HG03135 (cell line): ENCODE results near the gene FSTL4.

ENCODE experiments used
- ATAC-seq: cut with Tn5 transposase; IDR thresholded peaks from one replicate; pipeline ENCODE4 v1.9.1; 2021; ENCODE audit warnings: mild to moderate bottlenecking, moderate library complexity; ENCODE audit not compliant: unreplicated experiment

FSTL4 gene

DNA sequence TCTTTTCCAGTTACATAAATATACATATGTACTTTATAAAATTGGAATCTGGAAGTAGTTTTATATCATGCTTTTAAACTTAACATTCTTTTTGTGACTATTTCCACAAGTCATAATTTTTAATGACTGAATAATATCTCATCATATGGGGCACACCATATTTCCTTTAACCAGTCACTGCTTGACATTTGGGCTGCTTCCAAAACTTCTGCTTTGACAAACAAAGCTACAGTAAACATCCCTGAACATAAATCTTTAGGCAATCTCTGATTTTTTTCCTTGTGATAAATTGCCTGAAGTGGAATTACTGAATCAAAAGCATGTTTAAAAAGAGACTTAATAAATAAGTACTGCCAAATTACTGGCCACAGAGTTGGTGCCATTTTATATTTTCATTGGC is 178.0 kb downstream of the FSTL4 start:
- no peak for ATAC-seq

DNA sequence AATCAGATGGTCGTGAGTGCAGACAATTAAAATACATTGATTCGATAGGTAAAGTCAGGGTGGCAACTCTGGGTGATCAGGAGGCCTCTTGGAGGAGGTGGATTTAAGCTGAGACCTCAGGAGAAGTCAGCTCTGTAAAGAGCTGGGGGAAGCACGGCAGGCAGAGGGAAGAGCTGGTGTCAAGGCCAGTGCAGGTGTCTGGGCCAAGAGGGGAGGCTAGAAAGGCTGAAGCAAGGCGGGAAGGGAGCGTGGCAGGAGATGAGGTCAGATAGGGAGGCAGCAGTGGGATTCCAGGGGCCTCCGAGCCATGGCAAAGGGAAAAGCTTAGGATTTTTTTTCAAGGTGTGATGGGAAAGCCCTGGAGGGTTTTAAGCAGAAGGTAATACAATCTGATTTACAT is 178.7 kb downstream of the FSTL4 start:
- ATAC-seq: no peak

DNA sequence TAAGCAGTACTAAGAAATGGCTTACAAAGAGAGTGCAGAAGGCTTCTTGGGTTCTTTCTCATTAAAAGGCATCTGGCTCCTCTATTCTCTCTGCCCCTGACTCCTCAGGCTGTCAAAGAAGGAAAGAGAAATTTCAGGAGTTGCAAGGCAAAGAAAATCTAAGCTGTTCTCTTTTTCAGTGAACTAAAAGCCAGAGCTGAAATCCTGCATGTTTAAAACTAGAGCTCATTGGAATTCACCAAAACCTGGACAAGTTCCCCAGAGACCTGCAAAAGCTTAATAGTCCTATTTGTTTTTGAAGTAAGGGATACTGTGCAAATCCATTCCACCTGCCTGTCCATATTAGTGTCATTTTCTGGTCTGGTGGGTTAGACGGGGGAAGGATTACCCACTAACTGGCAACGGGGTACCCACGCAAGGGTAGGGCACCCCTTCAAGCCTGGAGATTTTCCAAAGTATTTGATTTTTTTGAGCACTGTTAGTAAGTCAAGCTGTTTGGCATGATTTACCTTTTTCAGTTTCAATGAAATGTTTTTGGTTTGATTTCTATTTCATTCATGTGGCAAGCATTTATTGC is 179.3 kb downstream of the FSTL4 start:
- no peak for ATAC-seq

DNA sequence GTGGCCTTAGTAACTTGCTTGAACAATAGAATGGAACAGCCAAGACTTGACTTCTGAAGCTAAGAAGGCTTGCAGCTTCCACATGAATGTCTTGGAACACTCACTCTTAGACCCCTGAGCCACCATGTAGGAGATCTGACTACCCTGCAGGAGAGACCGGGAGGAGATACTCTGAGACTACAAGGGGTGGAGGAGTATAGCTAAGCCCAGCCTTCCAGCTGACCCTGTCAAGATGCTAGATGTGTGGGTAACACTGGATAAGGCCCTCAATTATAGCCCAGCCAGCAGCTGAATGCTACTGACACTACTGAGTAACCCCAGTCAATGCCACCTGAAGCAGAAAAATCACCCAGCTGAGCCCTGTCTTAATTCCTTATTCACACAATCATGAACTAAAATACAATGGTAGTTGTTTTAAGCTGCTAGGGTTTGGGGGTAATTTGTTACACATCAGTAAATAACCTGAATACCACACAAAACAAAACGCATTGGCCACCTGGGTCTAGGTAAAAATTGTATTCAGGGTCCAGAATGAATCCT is 180.9 kb downstream of the FSTL4 start:
- no peak for ATAC-seq

DNA sequence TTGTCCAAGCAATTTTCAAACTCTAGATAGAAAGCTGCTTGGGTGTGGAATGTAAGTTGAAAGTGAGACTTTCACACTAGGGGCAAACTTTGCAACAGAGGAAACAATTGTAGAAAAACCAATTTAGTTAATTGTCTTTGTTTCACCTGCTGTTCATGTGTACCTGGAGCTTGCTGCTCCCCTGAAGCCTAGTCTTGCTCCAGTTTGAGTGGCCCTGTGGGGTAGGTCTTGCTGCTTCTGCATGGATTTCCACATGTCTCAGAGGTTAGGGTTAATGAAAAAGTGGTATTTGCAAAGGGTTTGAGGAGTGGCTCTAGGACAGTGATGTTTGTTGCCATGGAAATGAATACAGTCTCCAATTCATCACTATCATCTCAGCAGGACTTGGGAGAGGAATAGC is 182.2 kb downstream of the FSTL4 start:
- ATAC-seq: no peak

DNA sequence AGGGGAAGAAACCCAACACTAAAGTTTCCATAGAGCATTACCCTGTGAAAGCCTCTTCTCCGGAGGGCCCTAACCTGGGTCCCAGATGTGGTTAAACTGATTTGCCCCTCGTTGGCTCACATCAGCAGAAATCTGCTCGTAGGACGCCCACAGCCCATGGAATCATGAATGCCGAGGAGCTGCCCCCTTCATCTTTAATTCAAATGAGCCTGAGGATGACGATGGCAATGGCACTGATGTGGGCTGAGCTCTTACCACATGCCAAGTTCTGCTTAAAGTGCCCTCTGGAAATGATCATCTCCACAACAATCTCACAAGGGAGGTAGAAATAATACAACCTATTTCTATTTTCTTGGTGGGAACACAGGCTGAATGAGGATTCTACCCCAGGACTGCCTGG is 183.3 kb downstream of the FSTL4 start:
- ATAC-seq: no peak

DNA sequence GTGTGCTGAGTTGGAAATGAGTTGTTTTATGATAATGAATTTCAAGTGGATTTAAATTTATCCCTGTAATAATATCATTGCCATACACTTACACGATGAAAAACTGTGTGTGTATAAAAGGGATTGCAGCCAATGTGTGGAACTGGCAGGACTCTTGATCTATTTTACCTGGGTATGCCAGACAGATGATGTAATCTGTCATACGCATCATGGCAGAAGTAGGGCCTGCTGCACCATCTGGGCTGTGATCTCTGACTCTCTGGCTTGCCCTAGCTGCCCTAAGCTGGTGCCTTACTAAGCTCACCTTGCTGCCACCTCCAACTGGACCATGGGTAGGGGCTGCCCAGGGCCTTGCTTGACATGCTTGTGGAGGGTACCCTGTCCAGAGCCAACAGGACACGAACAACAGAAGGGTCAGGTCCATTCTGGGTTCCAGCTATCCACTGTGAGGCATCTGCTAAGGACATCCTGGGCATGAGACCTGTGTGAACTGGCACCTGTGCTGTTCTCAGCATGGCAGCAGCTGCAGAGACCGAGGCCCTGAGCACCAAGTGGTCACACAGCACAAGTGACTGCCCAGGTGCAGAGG is 184.2 kb downstream of the FSTL4 start:
- ATAC-seq: no peak

DNA sequence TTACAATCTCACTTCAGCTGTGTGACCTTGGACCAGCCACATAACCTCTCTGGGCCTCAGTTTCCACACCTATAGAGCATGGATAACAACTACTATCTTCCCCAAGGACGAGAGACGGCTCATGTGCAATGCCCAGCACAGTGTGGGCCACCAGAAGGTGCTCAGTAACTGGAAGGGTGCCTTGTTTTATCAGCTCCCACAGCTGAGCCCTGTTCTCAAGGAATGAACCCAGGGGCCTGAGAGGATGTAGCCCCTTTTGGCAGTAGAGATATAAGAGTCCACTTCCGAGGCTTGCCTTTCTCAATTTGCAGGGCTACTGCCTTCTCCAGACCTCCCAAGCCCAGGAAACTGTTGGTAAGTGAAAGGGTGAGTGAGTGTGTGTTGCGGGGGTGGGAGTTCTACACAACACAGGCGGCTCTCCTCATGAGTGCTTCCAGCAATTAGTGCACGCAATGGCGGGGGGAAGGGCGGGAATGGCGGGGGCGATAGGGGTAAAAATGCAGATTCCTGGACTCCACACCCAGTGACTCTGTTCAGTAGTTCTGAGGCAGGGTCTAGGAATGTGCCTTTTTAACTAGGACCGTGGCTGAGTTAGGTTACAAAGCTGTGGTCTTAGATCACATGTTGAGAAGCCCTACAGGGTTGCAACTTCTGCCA is 185.1 kb downstream of the FSTL4 start:
- ATAC-seq: no peak

DNA sequence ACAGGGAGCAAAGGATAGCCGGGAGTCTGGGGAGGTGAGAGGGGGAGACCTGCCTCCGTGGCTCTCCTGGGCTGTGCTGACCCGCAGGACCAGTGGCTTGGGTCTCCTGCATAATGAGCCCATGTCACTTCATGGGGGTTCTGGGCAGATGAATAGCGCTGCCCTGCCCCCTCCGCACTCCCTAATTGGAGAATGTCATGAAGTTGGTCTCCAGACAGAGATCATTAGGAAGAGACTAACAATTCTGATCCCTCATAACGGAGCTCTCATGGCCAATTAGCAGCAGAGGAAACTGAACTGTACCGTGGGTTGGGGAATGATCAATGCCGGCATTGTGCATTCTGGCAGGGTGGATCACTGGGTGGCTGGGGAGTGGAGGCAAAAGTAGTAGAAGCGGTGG is 186.1 kb downstream of the FSTL4 start:
- ATAC-seq: no peak

DNA sequence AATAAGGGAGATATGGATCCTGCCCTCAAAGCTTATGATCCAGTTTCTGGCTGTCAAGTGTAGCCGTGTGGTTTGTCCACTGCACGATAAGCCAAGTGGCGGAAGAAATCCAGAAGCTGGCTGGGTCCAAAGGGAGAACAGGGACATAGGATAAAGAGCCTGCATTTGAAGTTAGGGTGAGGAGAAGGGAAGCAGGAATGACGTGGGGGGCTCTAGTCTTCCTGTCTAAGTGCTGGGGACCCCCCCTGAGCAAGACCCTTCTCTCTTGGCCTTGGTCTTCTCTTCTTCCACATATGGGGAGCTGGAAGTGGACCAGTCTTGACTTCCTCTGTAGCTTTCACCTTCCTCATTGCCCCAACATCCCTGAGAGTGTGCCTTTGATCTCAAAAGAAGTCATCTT is 186.6 kb downstream of the FSTL4 start:
- ATAC-seq: no peak

DNA sequence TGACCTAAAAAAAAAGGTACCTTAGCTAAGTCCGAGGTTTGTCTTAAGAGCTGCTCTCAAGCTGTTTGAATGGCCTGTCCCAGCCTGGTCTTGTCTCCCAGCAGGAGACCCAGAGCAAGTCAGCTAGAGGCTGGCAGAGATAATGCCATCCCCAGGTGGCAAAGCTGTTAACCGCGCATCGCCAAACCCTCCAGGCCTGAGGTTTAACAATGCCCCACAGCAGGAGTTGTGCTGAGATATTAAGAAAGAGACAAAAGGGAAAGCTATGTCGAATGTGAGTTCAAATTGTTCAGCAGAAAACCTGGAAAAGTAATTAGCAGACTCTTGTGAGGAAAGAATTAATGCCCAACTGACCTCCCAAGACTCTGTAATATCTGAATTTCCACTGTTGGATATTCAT is 187.1 kb downstream of the FSTL4 start:
- no peak for ATAC-seq

DNA sequence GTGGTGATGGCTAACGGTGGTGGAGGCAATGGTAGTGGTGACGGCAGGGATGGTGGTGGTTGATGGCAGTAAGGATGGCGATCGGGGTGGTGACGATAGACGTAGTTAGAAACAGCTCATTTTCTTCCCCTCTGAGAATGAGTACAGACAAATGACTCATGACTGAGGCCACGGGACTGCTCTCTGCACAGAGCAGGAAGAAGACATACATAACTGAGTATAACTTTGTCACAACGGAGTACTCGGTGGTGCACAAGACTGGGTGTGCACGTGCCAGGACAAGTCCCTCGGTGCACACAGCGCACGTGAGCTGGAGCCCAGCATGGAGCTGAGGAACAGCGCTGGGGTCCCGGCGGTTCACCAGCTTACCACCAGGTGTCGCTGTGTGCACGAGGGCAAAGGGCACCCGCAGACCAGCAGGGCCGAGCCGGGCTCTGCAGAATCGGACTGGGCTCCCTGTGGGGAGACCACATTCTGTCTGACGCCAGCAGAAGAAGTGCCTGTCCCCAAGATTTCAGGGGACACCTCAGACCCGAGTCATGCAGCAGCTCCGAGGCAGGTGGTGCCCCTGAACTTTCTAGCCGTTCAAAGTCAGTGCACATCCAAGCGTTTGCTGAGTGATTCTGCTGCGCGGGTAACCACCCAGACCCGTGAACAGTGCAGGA is 188.6 kb downstream of the FSTL4 start:
- ATAC-seq: peak; percentile 62

DNA sequence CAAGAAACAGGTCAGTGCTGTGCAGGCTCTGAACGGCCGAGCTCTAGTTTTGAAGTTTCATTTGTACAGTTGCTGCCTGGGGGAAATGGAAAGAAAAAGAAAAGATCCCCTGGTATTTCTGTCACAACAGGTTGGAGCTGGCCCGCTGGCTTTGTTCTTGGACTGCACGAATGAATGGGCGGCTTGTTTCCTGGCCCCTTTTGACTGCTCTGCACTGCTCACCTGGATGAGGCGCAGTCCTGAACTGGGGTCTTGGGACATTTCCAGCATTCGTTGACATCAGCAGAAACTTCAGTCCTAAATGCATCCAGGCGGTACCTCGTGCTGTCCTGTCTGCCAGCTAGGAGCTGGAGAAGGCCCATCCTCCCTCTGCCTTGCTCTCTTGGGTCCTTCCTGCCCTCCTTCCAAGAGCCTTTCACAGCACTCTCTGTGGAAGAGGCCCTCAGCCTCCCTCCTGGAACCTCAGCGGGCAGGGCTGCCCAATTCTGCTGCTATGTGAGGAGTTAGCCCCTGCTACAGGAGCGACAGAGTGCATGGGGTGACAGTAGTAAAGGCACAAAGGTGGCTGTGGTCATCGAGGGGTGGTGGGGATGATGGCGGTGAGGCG is 189.2 kb downstream of the FSTL4 start:
- ATAC-seq: no peak

DNA sequence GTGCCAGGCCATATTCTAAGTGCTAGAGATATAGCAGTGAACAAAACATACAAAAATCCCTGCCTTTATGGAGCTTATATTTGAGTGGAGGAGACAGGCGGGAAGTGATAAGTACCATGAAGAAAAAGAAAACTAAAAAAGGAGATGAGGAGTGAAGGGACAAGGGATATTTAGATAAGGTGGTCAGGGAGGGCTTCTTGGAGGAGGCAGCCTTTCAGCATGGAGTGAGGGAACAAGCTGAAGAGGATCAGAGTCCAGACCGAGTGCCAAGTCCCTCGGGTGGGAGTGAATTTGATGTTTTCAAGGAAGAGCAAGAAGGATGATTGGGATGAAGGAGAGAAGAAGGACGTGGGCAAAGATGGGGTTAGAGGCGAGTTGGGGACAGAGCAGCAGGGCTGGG is 190.5 kb downstream of the FSTL4 start:
- no peak for ATAC-seq

DNA sequence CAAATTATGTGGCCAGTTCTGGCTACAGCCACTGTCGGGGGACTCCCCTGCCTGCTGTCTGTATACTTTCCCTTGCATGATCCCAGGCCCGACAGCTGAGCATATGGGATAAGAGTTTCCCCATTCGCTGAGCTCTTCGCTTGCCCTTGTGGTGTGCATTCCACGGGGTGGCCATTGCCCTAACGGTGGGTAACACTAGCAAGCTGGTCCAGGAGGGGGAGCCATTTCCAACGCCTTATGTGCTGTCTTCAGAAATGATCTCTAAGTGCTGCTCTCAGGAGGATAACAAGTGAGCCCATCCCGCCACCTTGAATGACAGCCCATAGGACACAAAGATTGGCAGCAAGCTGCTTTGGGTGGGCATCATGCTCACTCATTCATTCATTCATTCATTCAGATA is 190.9 kb downstream of the FSTL4 start:
- no peak for ATAC-seq

DNA sequence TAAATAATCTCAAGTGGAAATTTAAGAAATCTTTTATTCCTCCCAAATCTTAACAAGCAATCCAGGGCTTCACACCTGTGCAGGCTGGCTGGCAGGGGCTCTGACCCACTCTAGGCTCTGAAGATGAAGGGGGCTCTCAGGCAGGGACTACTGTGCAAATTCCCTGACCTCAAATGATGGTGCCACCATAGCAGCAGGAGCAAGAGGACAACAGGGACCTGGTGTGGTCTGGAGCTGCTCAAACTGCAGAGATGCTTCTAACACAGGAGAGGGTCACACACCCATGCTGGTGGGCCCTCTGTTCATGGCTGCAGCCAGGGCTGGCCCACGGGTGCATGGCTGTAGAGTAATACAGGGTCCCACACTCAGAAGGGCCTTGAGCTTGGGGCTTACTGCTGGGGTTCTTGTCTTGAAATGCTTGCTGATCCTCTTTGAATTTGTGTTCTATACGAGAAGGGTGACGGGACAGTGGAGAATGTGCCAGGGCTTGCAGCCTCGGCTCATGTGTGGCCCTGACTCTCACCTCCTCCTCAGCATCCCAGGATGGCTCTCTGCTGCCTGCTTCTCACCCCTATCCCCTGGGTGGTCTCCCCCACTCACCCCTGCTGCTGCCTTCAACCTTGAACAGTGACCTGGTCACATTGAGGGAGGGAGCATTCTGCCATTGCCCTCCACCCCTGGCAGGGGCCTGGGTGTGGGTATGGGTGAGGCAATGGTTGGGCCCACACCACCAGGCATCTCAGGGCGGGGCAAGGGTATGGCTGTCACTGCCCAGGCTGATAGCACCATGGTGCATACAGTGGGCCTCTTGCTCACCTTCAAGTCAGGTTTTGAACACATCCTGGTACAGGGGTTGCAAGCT is 191.7 kb downstream of the FSTL4 start:
- ATAC-seq: no peak

DNA sequence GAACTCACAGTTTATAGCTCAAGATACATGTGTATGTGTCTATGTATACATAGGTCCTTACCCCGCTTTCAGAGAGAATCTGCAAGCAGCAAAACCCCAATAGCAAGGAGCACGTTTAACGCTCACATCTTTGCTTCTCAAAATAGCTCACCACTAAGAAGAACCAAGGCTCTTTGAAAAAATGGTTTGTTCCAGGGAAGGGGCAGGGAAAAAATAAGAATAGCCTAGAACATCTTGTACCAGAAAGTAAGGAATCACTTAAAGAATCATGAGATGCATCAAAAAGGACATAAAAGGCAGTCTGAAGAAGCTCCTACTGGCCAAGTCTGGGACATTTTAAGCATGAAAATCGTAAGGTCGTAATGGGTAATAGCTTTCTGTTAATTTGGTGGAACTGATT is 196.4 kb downstream of the FSTL4 start:
- no peak for ATAC-seq

DNA sequence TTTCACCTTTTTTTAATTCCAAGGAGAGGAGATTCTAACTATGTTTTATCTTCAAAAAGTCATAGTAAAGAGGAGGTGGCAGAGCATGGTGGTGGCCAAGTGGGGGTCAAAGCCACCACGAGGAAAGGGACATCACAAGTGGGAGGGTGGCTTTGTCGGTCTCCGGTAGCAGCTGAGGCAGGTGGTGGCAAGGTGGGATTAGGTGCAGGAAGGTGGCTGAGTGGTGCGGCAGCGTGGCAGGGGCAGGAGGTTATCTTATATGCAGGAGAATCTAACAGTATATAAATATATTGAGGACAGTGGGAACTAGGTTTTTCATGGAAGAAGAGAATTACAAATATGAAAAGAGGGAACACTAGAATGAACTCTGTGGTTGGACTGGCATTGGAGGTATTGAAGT is 196.8 kb downstream of the FSTL4 start:
- no peak for ATAC-seq

DNA sequence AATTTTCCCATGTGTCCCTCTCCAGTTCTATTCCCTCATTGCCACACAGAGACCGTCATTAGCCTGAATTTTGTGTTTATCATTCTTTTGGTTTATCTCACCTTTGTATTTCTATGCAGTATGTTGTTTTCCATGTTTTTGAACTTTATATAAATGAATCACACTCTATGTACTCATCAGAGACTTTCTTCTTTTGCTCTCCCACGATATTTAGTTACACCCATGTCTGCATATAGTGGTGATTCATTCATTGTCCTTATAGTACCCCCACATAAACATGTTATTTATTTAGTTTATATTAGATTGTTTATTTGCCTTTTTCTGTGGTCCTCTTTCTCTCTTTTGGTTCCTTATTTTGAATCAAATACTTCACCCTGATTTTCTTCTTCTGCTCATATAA is 199.7 kb downstream of the FSTL4 start:
- no peak for ATAC-seq

DNA sequence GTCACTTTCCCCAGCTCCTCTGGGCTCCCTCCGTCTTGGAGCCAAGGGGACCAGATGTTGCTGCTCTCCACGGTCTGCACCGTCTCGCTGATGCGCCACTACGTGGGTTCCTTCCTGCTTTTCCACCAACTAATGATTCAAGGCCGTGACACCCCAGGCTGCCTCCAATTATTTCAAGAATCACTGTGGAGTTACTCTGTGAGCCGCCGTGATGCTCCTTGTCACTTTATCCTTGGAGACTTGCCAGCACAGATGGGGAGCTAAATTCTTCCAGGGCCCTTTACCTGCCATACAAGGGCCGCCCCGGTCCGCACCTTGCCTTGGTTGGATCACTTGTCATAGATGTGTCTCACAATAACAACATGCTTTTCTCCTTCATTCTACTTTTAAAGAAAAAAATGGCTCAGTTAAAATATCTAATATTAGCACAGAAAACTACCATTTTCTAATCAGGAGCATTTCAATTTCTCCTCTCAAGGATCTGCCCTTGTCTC is 202.0 kb downstream of the FSTL4 start:
- ATAC-seq: no peak
